Smooth muscle cell (in vitro differentiated cells): ENCODE data around the gene TESMIN. TPM values are rescaled to one million over a fixed set of nuclear protein-coding genes. Genes with fewer than 3 reads are reported as not detected.

Source experiments
- DNase-seq: peaks from one replicate; lab custom pipeline; 2025; ENCODE audit not compliant: unreplicated experiment; lab: John Stamatoyannopoulos, UW
- H2AFZ ChIP-seq: fragments of 200-600 bp; sonication (generic); 2 replicates; pipeline ENCODE4 v1.6.0; 2016; ENCODE audit warnings: antibody characterized with exemption, low read depth, mild to moderate bottlenecking
- H3F3A ChIP-seq: fragments of 200-600 bp; sonication (generic); 2 replicates; pipeline ENCODE4 v1.6.0; 2017; ENCODE audit warnings: antibody characterized with exemption, low read depth
- H3K27ac ChIP-seq: fragments of 200-600 bp; sonication (generic); 2 replicates; pipeline ENCODE4 v1.5.1; 2016; ENCODE audit warnings: low read depth, mild to moderate bottlenecking
- H3K27me3 ChIP-seq: fragments of 200-600 bp; sonication (generic); 2 replicates; pipeline ENCODE4 v1.6.1; 2016; ENCODE audit warnings: low read depth, mild to moderate bottlenecking
- H3K36me3 ChIP-seq: fragments of 200-600 bp; sonication (generic); 2 replicates; pipeline ENCODE4 v1.5.1; 2016; ENCODE audit warnings: low read depth
- H3K4me1 ChIP-seq: fragments of 200-600 bp; sonication (generic); 2 replicates; pipeline ENCODE4 v1.5.1; 2016; ENCODE audit warnings: low read depth
- H3K4me2 ChIP-seq: fragments of 200-600 bp; sonication (generic); 2 replicates; pipeline ENCODE4 v1.6.0; 2016; ENCODE audit warnings: mild to moderate bottlenecking
- H3K4me3 ChIP-seq: fragments of 200-600 bp; sonication (generic); 2 replicates; pipeline ENCODE4 v1.5.1; 2016; ENCODE audit warnings: mild to moderate bottlenecking
- H3K79me2 ChIP-seq: fragments of 200-600 bp; sonication (generic); 2 replicates; pipeline ENCODE4 v1.6.0; 2016; ENCODE audit warnings: low read depth, mild to moderate bottlenecking
- H3K9ac ChIP-seq: fragments of 200-600 bp; sonication (generic); 2 replicates; pipeline ENCODE4 v1.6.0; 2016; ENCODE audit warnings: low read depth
- H3K9me3 ChIP-seq: fragments of 200-600 bp; sonication (generic); replicated peaks from 2 replicates; pipeline ENCODE4 v1.5.1; 2016; ENCODE audit warnings: low read depth
- H4K20me1 ChIP-seq: fragments of 200-600 bp; sonication (generic); 2 replicates; pipeline ENCODE4 v1.6.0; 2016; ENCODE audit warnings: low read depth
- CTCF ChIP-seq: fragments of 200-600 bp; sonication (generic); IDR thresholded peaks from 2 replicates; pipeline ENCODE4 v1.5.1; 2017; ENCODE audit warnings: borderline replicate concordance, mild to moderate bottlenecking, antibody characterized with exemption; ENCODE audit not compliant: insufficient read depth, poor library complexity, severe bottlenecking
- WGBS: methylation state at CpG from one replicate; pipeline ENCODE4 v1.1.7; 2016; ENCODE audit warnings: low lambda C conversion rate; 5-methylcytosine and 5-hydroxymethylcytosine counted together
- polyA plus RNA-seq: library from polyadenylated mRNA; unstranded; fragments of >200 nt; fragmentation: Nextera tagmentation; extraction: Ambion mirVana; gene quantifications from 2 replicates; pipeline ENCODE4 v1.2.1, GENCODE V29; 2016
- total RNA-seq: library from RNA; depleted of rRNA; stranded (reverse); fragments of >200 nt; gene quantifications from 2 replicates; pipeline ENCODE4 v1.2.3, GENCODE V29; 2014

Gene TESMIN
- total and polyA plus RNA-seq, 2 experiments from 2014 or later, result 0.45 to 4.8 TPM

- no peaks in the 10 kb centered on the region for H3K79me2 ChIP-seq
- no peak overlapping the region for H3K4me2 ChIP-seq
- 69% methylated on average over 5 of the region's 5 CpGs for WGBS
- H3K27me3 ChIP-seq, result peaks cover 2% of the 10 kb centered on the region
- H3K9ac ChIP-seq, result no peak overlapping the region
- no peak overlapping the region for H2AFZ ChIP-seq
- no peaks in the 10 kb centered on the region for H3K9me3 ChIP-seq
- no peaks in the 10 kb centered on the region for H4K20me1 ChIP-seq
- no peaks in the 10 kb centered on the region for H3F3A ChIP-seq
- no peaks in the 10 kb centered on the region for H3K36me3 ChIP-seq
- H3K4me3 ChIP-seq, result no peak overlapping the region
- H3K27ac ChIP-seq, result no peak overlapping the region
- no peak for TF ChIP-seq CTCF
- DNase-seq, result no peak
- H3K4me1 ChIP-seq, result no peaks in the 10 kb centered on the region
Observed at GRCh38 chr11:68694431-68695297, 56.7 kb downstream of the TESMIN start.

- H2AFZ ChIP-seq, result no peak overlapping the region
- H3K36me3 ChIP-seq, result no peaks in the 10 kb centered on the region
- H3K27ac ChIP-seq, result no peak overlapping the region
- H3K4me2 ChIP-seq, result no peak overlapping the region
- no peak for TF ChIP-seq CTCF
- H3K4me3 ChIP-seq, result no peak overlapping the region
- H3K79me2 ChIP-seq, result no peaks in the 10 kb centered on the region
- H3K4me1 ChIP-seq, result no peaks in the 10 kb centered on the region
- no peak overlapping the region for H3K9ac ChIP-seq
- H4K20me1 ChIP-seq, result no peaks in the 10 kb centered on the region
- no peaks in the 10 kb centered on the region for H3K9me3 ChIP-seq
- H3K27me3 ChIP-seq, result peaks cover 2% of the 10 kb centered on the region
- WGBS, result 97% methylated on average over 10 of the region's 10 CpGs
- no peak for DNase-seq
- no peaks in the 10 kb centered on the region for H3F3A ChIP-seq
Observed at GRCh38 chr11:68693484-68693882, 57.8 kb downstream of the TESMIN start.

- H3K9ac ChIP-seq, result no peak overlapping the region
- no peaks in the 10 kb centered on the region for H4K20me1 ChIP-seq
- no peak overlapping the region for H3K27ac ChIP-seq
- no peak overlapping the region for H2AFZ ChIP-seq
- H3K79me2 ChIP-seq, result no peaks in the 10 kb centered on the region
- H3K4me3 ChIP-seq, result no peak overlapping the region
- no peaks in the 10 kb centered on the region for H3K4me1 ChIP-seq
- H3K36me3 ChIP-seq, result no peaks in the 10 kb centered on the region
- WGBS, result 89% methylated on average over 15 of the region's 15 CpGs
- no peak for TF ChIP-seq CTCF
- H3K9me3 ChIP-seq, result no peaks in the 10 kb centered on the region
- no peak for DNase-seq
- peaks cover 2% of the 10 kb centered on the region for H3K27me3 ChIP-seq
- no peak overlapping the region for H3K4me2 ChIP-seq
- no peaks in the 10 kb centered on the region for H3F3A ChIP-seq
Observed at GRCh38 chr11:68692871-68693483, 58.3 kb downstream of the TESMIN start.

- H3K4me3 ChIP-seq, result no peak overlapping the region
- no peaks in the 10 kb centered on the region for H3K9me3 ChIP-seq
- WGBS, result 95% methylated on average over 10 of the region's 10 CpGs
- no peak for DNase-seq
- no peaks in the 10 kb centered on the region for H3K36me3 ChIP-seq
- H3F3A ChIP-seq, result no peaks in the 10 kb centered on the region
- no peak for TF ChIP-seq CTCF
- no peak overlapping the region for H3K27ac ChIP-seq
- no peak overlapping the region for H2AFZ ChIP-seq
- H3K79me2 ChIP-seq, result no peaks in the 10 kb centered on the region
- H3K27me3 ChIP-seq, result peaks cover 2% of the 10 kb centered on the region
- H3K4me2 ChIP-seq, result no peak overlapping the region
- no peaks in the 10 kb centered on the region for H3K4me1 ChIP-seq
- H4K20me1 ChIP-seq, result no peaks in the 10 kb centered on the region
- H3K9ac ChIP-seq, result no peak overlapping the region
Observed at GRCh38 chr11:68692115-68692514, 59.2 kb downstream of the TESMIN start.
